GM18499 (cell line): ENCODE measurements around the gene SEMA3E.
"Not testable (repeated sequence)": the region's sequence is repeated elsewhere in the genome, so short reads cannot be mapped to it uniquely, and the experiment has no call there.

Experiments used
- ATAC-seq: cut with Tn5 transposase; IDR thresholded peaks from one replicate; pipeline ENCODE4 v1.9.1; 2021; ENCODE audit warnings: moderate number of reproducible peaks; ENCODE audit not compliant: insufficient read depth, unreplicated experiment

Gene SEMA3E

GRCh38 chr7:83502636-83503035 is 146.3 kb downstream of the SEMA3E start:
- ATAC-seq: no peak

GRCh38 chr7:83494683-83495082 is 154.3 kb downstream of the SEMA3E start:
- no peak for ATAC-seq

GRCh38 chr7:83492802-83493201 is 156.1 kb downstream of the SEMA3E start:
- ATAC-seq: no peak

- no peak for ATAC-seq
Observed at GRCh38 chr7:83487801-83488200, 161.1 kb downstream of the SEMA3E start.

- ATAC-seq: no peak
Observed at GRCh38 chr7:83486957-83487356, 162.0 kb downstream of the SEMA3E start.

GRCh38 chr7:83486536-83486935 is 162.4 kb downstream of the SEMA3E start:
- ATAC-seq: no peak

- no peak for ATAC-seq
Observed at GRCh38 chr7:83484826-83485225, 164.1 kb downstream of the SEMA3E start.

GRCh38 chr7:83484266-83484665 is 164.7 kb downstream of the SEMA3E start:
- ATAC-seq: no peak

- no peak for ATAC-seq
Observed at GRCh38 chr7:83478616-83479015, 170.3 kb downstream of the SEMA3E start.

- ATAC-seq: no peak
Observed at GRCh38 chr7:83476511-83477050, 172.4 kb downstream of the SEMA3E start.

GRCh38 chr7:83475420-83475819 is 173.5 kb downstream of the SEMA3E start:
- ATAC-seq: no peak

- ATAC-seq: no peak
Observed at GRCh38 chr7:83472376-83472775, 176.6 kb downstream of the SEMA3E start.

GRCh38 chr7:83469491-83469890 is 179.4 kb downstream of the SEMA3E start:
- no peak for ATAC-seq

GRCh38 chr7:83469076-83469475 is 179.9 kb downstream of the SEMA3E start:
- ATAC-seq: no peak

GRCh38 chr7:83468251-83468739 is 180.6 kb downstream of the SEMA3E start:
- ATAC-seq: no peak

GRCh38 chr7:83467493-83467892 is 181.4 kb downstream of the SEMA3E start:
- no peak for ATAC-seq

GRCh38 chr7:83466956-83467355 is 182.0 kb downstream of the SEMA3E start:
- no peak for ATAC-seq

- no peak for ATAC-seq
Observed at GRCh38 chr7:83466187-83466923, 182.6 kb downstream of the SEMA3E start.

GRCh38 chr7:83465643-83466042 is 183.3 kb downstream of the SEMA3E start:
- ATAC-seq: no peak

GRCh38 chr7:83461820-83462219 is 187.1 kb downstream of the SEMA3E start:
- ATAC-seq: not testable (repeated sequence)

- not testable (repeated sequence) for ATAC-seq
Observed at GRCh38 chr7:83459930-83460653, 188.8 kb downstream of the SEMA3E start.
